Measurements from ENCODE around the gene NR1D2.

Gene NR1D2

DNA sequence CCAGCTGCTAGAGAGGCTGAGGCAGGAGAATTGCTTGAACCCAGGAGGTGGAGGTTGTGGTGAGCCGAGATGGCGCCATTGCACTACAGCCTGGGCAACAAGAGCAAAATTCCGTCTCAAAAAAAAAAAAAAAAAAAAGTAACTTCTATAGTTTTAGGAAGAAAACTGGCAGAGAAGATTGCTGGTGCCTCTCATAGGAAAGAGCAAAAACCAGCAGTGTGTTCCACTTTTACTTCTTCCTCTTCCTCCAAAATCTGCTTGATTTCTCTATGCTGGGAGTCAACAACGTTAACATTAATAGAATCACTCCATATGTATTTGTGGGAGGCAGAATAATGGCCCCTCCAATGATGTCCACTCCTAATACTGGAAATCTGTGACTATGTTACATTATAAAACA, 12.5 kb upstream of the NR1D2 start:
- DNase-seq, result no peak

DNA sequence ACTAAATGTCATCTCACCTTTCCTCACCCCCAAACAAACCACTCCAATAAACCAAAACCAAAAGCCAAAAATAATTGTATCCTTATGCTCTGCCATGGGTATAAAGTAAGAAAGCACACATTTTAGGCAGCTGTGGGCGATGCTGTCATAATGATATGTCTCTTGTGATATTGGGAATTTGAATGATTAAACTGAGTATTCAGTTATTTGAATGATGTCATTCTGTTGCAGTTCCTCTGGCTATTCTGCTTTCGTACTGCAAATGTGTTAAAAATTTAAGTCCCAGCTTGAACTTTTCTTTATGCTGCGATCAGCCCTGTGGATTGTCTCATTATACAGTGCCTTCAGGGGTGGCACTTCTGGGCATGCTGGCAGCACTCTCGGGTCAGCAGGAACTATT, 10.8 kb upstream of the NR1D2 start:
- DNase-seq, result no peak

DNA sequence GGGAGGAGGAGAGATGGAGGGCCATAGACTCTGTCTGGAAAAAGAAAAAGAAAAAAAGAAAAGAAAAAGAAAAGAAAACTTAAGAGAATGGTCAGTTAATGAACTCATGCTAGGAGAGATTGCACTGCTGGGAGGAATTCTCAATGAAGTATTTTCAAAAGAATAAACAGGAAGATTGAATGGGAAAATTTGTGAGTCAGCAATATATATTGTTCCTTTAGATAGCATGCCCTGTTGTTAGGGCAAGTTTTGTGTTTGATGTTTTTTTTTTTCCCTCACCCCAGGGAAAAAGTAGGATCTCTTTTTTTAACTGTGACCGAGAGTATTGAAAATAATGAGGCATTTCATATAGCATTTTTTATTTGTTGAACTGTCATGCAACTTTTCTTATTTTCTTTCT, 7.8 kb upstream of the NR1D2 start:
- DNase-seq, result no peak

DNA sequence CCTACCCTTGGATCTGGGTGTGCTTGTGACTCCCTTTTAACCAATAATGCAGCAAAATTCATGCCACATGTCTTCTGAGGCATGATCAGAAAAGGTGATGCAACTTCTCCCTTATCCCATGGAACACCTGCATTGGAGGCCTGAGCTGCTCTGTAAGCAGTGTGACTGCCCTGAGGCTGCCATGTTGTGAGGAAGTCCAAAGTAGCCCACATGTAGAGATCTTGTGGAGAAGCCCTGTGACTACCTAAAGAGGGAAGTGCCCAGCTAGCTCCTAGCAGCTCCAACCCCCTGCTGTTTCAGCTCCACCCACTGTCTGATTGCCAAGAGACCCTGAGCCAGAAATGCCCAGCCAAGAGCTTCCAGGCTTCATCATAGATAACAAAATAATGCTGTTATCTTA, 6.4 kb upstream of the NR1D2 start:
- no peak for DNase-seq

DNA sequence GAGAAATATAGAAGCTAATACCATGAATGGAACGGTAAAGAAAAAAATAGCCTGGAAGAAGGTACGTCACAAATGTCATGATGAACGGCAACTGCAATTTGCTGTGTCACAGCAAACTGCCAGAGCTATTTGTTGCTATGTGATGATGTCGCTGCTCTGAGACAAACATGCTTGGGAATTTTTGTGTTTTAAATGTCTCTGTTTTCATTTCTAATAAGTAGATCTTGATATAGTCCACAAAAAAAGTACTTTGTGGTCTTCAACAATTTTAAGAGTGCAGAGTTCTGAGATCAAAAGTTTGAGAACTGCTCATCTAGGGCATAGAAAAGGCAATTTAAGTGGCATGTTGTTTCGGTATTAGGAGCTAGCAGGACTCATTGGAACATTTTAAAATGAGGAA, 4.3 kb upstream of the NR1D2 start:
- DNase-seq, result no peak

DNA sequence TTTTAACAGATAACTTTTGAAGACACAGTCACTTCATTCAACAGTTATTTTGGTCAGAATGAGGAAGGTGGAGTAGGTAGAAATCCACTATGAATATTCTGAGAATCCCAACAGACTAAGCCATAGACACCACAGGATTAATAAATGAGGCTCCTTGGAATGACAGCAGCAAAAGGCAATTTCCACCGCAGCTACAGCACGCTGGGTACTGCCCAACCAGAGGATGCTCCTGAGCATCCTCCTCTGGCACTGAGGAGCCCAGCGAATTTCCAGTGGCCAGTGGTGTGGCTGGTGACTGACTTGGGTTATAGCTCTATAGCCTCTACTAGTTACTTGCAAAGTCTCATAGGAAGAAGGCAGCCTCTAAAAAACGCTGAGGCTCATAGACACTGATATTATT, 3.6 kb upstream of the NR1D2 start:
- no peak for DNase-seq

DNA sequence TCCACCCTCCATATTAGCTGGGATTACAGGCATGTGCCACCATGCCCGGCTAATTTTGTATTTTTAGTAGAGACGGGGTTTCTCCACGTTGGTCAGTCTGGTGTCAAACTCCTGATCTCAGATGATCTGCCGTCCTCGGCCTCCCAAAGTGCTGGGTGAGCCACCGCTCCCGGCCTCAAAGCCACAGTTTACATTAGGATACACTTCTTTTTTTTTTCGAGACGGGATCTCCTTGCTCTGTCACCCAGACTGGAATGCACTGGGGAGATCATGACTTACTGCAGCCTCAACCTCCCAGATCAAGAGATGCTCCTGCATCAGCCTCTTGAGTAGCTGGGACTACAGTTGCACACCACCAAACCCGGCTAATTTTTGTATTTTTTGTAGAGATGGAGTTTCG, 2.5 kb upstream of the NR1D2 start:
- no peak for DNase-seq

DNA sequence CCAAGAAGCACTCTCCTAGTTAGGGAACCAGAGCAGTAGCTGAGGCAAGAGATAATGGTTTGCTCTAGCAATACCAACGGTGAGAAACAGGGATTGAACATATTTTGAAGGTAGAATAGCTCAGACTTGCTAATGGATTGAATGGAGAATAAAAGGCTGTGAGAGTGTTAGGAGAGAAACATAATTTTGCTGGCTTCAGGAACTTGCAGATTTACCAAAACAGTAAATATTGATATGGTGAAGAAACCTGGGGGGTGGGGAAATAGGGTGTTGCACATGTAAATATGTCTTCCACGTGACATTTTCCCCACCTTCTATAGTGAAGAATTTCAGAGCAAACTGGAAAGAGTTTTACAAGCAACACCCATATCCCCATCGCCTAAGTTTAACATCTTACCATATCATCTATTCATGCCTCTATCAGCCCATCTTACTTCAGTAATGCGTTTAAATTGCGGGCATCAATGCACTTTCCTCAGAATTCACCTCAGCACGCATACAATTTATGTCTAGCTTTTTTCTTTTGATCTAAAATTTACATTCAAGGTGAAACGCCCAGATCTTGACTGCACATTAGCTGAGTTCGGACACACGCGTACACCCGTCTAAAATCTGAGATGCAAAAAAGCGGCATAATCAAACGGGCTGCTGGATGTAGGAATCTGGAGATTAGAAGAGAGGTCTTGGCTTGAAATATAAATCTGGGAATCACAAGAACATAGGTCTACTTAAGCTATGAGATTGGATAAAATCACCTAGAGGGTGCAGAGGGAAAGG, 891 bp upstream of the NR1D2 start:
- no peak for DNase-seq

DNA sequence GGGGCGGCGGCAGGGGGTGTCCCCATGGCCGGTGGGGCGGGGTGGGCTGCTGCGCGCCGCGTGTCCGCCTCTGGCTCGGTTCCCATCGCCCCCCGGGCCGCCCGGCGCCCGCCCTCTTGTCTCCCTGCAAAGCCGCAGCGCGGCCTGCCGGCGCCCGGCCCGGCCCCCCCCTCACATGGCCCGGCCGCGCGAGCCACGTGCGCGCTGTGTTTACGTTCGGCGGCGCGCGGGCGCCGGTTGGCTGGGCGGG, 502 bp downstream of the NR1D2 start:
- no peak for DNase-seq

DNA sequence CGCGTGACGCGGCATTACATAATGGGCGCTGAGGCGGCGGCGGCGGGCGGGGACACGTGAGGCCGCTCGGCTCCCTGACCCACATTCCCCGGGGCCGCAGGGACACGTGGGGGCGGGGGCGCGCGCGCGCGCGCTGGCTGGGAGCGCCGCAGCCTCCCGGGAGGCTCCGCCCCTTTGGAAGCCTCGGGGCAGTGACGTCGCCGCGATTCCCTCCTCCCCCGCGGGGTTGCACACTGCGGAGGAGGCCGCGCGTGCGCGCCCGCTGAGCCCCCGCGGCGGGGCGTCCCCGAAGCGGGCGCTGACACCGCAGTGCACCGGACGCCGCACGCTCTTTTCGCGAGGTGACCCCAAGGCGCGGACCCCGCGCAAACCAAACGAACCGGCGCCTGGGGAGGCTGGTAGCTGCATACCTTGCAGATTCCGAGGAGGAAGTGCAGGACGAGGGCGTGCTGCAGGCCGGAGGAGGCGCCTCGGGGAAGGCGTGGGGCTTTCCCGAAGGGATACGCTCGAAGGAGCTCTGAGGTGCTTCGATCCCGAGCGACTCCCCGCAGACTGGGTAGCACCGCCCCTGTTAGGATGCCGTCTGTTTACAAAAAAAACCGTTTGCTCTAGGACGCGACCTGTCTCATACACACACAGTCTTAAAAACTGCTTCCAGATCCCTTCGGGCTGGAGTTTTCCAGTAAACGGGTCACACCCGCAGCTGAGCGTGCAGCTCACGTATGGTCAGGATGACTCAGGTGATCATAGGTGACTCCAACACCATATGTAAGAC, 1.0 kb downstream of the NR1D2 start:
- DNase-seq, result peak; percentile 97 to 98

DNA sequence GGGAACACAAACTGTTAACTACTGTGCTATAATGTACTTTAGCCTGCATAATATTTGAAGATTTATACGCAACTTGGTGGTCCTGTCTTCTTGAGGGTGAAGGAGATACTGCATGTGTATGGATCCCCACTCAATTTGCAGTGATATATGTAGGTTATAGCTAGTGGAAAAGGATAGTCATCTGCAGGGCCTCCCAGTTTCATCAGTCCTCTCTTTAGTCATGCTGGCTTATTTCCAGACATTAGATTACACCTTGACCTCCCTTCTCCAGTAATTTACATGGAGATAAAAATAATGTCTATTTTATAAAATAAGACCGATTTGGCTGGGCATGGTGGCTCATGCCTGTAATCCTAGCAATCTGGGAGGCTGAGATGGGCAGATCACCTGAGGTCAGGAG, 3.7 kb downstream of the NR1D2 start:
- no peak for DNase-seq

DNA sequence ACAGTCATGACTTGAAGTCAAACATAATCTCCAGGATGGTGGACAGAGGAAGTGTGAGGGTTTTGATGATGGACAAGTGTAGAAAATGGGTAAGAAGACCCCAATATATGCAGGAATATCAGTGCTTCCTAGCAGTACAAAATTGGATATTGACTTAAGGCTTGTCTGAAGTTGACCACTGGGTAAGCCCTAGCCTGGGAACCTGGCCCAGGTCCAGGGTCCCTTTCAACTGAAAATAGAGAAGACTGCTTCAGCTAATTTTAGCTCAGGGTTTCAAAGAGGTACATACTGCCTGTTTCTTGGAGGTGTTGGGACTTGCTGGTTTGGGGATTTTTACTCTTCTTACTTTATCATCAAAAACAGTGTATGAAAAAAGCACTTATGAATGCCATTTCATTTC, 4.7 kb downstream of the NR1D2 start:
- no peak for DNase-seq

DNA sequence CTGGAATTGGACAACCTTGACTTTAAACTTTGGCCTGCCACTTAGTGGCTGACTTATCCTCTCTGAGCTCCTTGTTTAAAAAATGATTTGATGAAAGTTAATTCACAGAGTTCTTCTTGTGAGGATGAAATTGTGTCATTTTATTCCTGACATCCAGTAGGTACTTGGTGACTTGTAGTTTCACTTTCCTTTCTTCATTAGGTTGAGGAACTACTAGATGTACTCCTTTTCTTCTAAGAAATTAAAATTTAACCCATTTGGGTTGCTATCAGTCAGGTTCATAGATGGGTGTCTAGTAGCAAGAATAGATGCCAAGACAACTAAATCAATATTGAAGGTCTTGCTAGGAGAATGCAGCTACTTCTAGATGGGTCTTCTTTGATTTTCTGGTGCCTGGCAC, 5.2 kb downstream of the NR1D2 start:
- no peak for DNase-seq

DNA sequence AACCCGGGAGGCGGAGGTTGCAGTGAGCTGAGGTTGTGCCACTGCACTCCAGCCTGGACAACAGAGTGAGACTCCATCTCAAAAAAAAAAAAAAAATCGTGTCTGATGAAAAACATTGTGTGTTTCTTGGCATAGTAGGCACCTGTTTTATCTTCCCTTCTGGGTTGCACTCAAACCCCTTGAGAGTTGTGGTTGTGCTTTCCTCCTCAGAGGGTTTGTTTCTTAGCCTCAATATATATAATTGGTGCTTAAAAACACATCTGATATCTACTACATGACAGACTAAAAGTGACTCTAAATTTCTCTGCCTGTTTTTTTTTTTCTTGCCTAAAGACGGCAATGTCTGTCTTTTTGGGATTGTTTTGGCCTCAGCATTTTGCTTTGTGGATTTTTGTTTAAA, 7.6 kb downstream of the NR1D2 start:
- DNase-seq, result no peak

DNA sequence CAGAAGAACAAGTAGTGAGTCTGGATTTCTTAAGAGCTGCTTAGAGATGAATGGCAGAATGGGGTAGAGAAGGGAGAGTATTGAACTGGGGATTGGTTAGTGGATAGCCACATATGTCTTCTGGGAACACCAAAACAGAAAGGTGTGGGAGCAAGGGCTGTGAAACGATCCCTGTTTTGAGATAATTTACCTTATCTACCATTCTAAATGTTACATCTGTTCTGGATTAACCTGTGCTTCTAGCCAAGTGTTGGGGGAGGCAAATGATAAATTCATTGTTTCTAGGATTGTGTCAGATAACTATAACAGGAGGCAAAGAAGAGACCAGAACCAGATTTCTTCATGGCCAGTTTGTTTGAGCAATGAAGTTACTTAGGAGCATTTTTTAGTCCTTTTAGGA, 8.4 kb downstream of the NR1D2 start:
- DNase-seq, result no peak

DNA sequence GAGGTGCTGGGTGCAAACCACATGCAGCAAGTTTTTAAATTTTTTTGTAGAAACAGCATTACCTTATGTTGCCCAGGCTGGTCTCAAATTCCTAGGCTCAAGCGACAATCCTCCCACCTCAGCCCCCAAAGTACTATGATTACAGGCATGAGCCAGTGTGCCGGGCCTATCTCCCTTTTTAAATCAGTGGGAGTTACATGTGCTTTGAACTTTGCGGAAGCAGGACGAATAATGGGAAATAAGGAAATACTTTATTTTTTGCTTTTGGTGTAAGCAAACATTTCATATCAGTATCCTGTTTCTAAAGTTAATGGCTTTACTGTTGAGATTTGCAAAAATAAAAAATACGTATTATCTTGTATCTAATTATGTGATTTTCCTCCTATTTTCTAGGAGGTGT, 9.1 kb downstream of the NR1D2 start:
- no peak for DNase-seq

DNA sequence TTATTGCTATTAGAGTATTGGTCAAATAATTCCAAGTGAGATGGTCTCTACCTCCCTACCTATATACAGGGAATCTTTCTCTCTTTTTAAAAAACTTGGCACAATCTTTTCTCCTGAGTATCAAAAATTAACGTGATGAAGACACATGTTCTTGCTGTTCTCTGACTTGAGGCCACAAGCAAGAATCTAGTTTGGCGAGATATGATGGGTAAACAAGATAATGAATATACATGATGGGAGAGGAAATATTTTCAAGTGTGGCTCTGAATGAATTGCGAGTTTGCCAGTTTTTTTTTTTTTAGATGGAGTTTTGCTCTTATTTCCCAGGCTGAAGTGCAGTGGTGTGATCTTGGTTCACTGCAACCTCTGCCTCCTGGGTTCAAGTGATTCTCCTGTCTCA, 11.6 kb downstream of the NR1D2 start:
- no peak for DNase-seq

DNA sequence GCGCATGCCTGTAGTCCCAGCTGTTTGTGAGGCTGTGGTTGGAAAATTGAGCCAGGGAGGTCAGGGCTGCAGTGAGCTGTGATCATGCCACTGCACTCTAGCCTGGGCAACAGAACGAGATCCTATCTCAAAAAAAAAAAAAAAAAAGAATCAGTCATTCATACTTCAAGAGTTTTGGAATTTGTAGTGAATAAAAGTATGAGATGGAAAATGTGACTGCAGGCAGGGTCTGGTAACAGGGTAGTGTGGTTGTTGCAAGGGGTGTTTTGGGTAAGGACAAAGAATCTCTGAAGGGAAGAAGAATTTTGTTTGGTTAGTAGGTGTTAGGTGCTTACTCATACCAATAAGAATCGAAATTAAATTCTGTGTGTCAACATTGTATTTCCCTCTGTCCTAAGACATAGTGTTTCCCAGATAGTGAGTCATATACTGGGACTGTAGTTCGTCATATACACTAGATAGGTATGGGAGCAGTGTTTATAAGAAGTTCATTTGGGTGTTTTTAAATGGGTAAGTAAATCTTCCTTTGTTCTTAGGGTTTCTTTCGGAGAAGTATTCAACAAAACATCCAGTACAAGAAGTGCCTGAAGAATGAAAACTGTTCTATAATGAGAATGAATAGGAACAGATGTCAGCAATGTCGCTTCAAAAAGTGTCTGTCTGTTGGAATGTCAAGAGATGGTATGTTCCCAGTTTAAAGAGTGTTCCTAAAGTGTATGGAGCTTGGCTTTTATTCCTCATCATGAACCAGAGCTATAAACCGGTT, 14.2 kb downstream of the NR1D2 start:
- DNase-seq, result peak in 1 of 2 experiments; percentile 34

DNA sequence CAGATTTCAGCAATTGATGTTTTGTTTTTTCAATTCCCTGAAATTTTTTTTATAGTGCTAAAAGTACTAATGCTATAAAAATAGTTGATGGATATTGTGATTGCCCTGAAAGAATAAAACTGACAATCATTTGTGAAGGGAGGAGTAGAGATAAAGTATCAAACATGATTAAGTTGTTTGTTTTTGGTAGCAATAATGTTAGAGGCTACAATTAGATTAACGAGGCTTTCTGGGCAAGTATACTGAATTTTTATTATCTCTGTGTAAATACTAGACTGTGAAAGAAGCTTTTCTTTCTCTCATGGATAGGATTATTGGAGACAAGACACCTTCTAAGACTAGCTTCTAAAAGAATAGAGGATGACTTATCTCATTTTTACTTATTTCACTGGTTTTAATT, 15.6 kb downstream of the NR1D2 start:
- DNase-seq, result no peak

DNA sequence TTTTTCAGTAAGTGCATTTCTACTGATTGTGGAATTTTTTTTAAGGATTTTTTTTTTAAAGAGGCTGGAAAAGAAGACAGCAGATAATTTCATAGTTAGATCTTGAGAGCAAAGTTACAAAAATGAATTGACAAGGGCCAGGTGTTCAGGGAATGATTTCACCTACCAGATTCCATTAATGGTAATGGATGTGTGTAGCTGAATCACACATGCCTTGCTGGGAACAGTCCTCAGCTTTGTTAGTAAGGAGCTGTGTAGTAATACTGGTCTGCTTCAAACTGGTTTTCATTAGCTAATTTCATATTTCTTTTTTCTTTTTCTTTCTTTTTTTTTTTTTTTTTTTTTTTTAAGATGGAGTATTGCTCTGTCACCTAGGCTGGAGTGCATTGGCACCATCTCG, 16.0 kb downstream of the NR1D2 start:
- DNase-seq, result no peak

DNA sequence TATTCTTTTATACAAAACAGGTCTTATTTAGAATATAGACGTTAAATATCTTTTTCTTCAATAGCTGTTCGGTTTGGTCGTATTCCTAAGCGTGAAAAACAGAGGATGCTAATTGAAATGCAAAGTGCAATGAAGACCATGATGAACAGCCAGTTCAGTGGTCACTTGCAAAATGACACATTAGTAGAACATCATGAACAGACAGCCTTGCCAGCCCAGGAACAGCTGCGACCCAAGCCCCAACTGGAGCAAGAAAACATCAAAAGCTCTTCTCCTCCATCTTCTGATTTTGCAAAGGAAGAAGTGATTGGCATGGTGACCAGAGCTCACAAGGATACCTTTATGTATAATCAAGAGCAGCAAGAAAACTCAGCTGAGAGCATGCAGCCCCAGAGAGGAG, 16.8 kb downstream of the NR1D2 start:
- no peak for DNase-seq

DNA sequence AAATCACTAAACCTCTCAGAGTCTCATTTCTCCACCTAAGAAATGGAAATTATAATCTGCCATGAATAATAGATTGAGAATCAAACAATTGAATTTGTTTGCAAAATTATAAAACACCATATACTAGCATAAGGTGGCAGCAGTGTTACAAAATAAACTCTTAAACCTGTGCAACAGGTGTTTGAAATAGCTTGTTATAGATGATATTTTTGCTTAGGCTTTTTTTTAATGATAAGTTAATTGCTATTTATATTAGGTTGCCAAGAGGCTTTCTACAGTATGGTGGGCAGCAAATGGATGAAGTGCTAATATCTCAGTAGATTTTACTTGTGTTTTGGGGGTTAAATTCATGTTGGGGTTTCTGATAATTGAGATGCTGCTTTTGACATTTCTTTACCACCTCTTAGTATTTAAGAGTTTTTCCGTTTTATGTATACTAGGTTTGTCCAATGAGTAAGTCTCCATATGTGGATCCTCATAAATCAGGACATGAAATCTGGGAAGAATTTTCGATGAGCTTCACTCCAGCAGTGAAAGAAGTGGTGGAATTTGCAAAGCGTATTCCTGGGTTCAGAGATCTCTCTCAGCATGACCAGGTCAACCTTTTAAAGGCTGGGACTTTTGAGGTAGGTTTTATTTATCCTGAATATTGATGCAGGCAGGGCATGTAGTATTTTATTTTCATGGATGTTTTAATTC, 19.6 kb downstream of the NR1D2 start:
- no peak for DNase-seq

DNA sequence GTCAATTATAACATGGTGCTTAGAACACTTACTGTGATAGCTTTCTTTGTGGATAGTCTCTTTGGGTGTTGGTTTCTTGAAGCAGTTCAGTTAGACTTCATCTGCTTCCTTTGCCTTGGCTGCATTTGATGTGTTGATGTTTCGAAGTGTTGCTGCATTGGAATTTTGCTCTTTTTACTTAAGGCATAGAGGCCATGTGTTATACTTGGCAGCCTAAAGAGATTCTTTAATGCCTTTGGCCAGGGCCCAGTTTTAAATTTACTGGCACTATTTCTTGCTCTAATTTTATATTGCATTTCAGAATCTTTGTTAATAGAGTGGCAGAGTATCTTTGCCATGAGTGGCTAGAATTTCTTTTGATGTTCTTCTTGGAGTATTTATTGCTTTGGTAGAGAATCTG, 21.2 kb downstream of the NR1D2 start:
- DNase-seq, result no peak

All from activated T-cell treated with anti-CD3 and anti-CD28 coated beads, Interleukin-2, amount 50 U/mL, for 48 hours (primary cell).